ENCODE measurements around the gene TMEM50B.
"Not testable (repeated sequence)": the region's sequence is repeated elsewhere in the genome, so short reads cannot be mapped to it uniquely, and the experiment has no call there.

Gene TMEM50B

GRCh38 chr21:33478935-33479678 lies 667 bp downstream of the TMEM50B start:
- in situ Hi-C loops (cut with MboI; ENCODE audit: low sequenced_read_pairs): no loop called here

GRCh38 chr21:33478182-33478581 lies 1.6 kb downstream of the TMEM50B start:
- in situ Hi-C loops (cut with MboI; ENCODE audit: low sequenced_read_pairs): no loop called here

GRCh38 chr21:33477066-33477465 lies 2.7 kb downstream of the TMEM50B start:
- in situ Hi-C loops (cut with MboI; ENCODE audit: low sequenced_read_pairs): no loop called here

- in situ Hi-C loops (cut with MboI; ENCODE audit: low sequenced_read_pairs): loop anchor here (25.0 kb wide), 1 partner anchor 636 kb away; no protein-coding TSS in a partner anchor
These were observed 6.4 kb downstream of the TMEM50B start for GRCh38 chr21:33473344-33473743.

- in situ Hi-C loops (cut with MboI; ENCODE audit: low sequenced_read_pairs): loop anchor here (25.0 kb wide), 1 partner anchor 633 kb away; no protein-coding TSS in a partner anchor
These were observed 9.1 kb downstream of the TMEM50B start for GRCh38 chr21:33470701-33471100.

GRCh38 chr21:33469183-33469582 lies 10.6 kb downstream of the TMEM50B start:
- in situ Hi-C loops (cut with MboI; ENCODE audit: low sequenced_read_pairs): loop anchor here (25.0 kb wide), 1 partner anchor 632 kb away; no protein-coding TSS in a partner anchor

GRCh38 chr21:33461538-33462250 lies 18.1 kb downstream of the TMEM50B start:
- in situ Hi-C loops (cut with MboI; ENCODE audit: low sequenced_read_pairs): loop anchor here (25.0 kb wide), 1 partner anchor 624 kb away; no protein-coding TSS in a partner anchor

- in situ Hi-C loops (cut with MboI; ENCODE audit: low sequenced_read_pairs): loop anchor here (25.0 kb wide), 1 partner anchor 622 kb away; no protein-coding TSS in a partner anchor
These were observed 20.9 kb downstream of the TMEM50B start for GRCh38 chr21:33458861-33459260.

- in situ Hi-C loops (cut with MboI; ENCODE audit: low sequenced_read_pairs): loop anchor here (25.0 kb wide), 1 partner anchor 619 kb away; no protein-coding TSS in a partner anchor
These were observed 23.9 kb downstream of the TMEM50B start for GRCh38 chr21:33455686-33456446.

- in situ Hi-C loops (cut with MboI; ENCODE audit: low sequenced_read_pairs): loop anchor here (25.0 kb wide), 1 partner anchor 615 kb away; no protein-coding TSS in a partner anchor
These were observed 27.4 kb downstream of the TMEM50B start for GRCh38 chr21:33452362-33452761.

GRCh38 chr21:33451634-33452071 lies 28.1 kb downstream of the TMEM50B start:
- in situ Hi-C loops (cut with MboI; ENCODE audit: low sequenced_read_pairs): loop anchor here (25.0 kb wide), 1 partner anchor 614 kb away; no protein-coding TSS in a partner anchor

- in situ Hi-C loops (cut with MboI; ENCODE audit: low sequenced_read_pairs): loop anchor here (25.0 kb wide), 1 partner anchor 612 kb away; no protein-coding TSS in a partner anchor
These were observed 30.2 kb downstream of the TMEM50B start for GRCh38 chr21:33449616-33450015.

GRCh38 chr21:33446620-33447019 lies 33.2 kb downstream of the TMEM50B start:
- in situ Hi-C loops (cut with MboI; ENCODE audit: low sequenced_read_pairs): not testable (repeated sequence)

GRCh38 chr21:33444499-33444898 lies 35.3 kb downstream of the TMEM50B start:
- in situ Hi-C loops (cut with MboI; ENCODE audit: low sequenced_read_pairs): loop anchor here (5.0 kb wide), 1 partner anchor 247 kb away; no protein-coding TSS in a partner anchor

- in situ Hi-C loops (cut with MboI; ENCODE audit: low sequenced_read_pairs): loop anchor here (5.0 kb wide), 1 partner anchor 246 kb away; no protein-coding TSS in a partner anchor
These were observed 36.6 kb downstream of the TMEM50B start for GRCh38 chr21:33443194-33443593.

- in situ Hi-C loops (cut with MboI; ENCODE audit: low sequenced_read_pairs): loop anchor here (5.0 kb wide), 1 partner anchor 244 kb away; no protein-coding TSS in a partner anchor
These were observed 38.0 kb downstream of the TMEM50B start for GRCh38 chr21:33441489-33442477.

- in situ Hi-C loops (cut with MboI; ENCODE audit: low sequenced_read_pairs): no loop called here
These were observed 42.6 kb downstream of the TMEM50B start for GRCh38 chr21:33437140-33437539.

GRCh38 chr21:33434770-33435360 lies 44.9 kb downstream of the TMEM50B start:
- in situ Hi-C loops (cut with MboI; ENCODE audit: low sequenced_read_pairs): no loop called here

All from HL-60/S4 treated with retinoic acid at 250 ng/mL for 4 days and 3 days (cell line).